NCI-H82 treated with DMSO at 0.1 percent for 48 hours (cell line): ENCODE data around the gene RNF157.
"Not testable (repeated sequence)": the region's sequence is repeated elsewhere in the genome, so short reads cannot be mapped to it uniquely, and the experiment has no call there.

Experiments used
- DNase-seq: peaks from one replicate; lab custom pipeline; 2025; ENCODE audit not compliant: unreplicated experiment; lab: John Stamatoyannopoulos, UW

Gene RNF157

DNA sequence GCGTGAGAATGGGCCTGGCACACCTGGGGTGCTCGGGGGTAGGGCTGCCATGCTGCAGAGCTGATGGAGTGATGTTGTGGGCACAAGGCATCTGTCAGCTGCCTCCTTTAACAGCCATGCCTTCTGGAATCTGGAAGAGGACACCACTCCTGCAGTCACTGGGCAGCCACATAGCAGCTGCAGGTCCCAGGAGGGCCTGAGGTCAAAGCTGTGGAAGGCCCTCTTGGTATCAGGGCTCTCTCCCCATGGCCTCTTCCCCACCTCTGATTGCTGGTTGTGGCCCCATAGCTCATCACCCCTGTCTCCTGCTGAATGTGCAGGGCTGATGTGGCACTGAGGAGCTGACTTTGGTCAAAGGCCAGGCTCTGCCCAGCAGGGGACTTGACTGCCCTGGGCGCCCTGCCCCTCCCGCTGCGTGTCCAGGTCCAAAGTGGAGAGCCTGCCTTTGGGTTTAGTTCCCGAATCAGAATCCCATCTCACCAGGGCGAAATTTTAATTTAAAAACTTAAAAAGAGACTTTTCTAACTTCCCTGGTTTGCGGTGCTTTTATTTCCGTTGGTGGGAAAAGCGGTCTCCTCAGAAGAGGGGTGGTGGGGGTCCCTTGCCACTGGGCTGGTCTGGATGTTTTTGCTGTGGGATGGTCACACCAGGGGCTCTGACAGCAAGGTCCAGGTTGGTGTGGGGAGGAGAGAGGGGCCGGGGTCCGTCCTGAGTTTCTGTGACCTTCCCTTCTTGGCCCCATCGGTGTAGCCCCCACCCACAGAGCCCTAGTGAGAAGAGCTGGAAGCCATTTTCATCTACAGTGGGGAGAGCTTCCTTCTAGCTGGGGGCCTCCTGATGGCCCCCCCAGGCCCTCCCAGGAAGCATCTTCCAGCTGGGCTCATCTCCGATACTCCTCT, 30.7 kb upstream of the RNF157 start:
- no peak for DNase-seq

DNA sequence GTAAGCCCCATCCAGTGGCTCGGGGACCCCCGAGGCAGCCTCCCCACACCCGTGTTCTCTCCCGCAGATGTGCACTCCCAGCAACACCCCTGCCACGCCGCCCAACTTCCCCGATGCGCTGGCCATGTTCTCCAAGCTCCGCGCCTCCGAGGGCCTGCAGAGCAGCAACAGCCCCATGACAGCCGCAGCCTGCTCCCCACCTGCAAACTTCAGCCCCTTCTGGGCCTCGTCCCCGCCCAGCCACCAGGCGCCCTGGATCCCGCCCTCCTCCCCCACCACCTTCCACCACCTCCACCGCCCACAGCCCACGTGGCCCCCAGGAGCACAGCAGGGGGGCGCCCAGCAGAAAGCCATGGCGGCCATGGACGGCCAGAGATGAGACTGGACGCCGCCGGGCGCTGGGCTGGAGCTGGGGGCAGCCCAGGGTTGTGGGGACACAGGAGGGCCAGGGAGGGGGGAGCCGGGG, 29.9 kb upstream of the RNF157 start:
- no peak for DNase-seq

DNA sequence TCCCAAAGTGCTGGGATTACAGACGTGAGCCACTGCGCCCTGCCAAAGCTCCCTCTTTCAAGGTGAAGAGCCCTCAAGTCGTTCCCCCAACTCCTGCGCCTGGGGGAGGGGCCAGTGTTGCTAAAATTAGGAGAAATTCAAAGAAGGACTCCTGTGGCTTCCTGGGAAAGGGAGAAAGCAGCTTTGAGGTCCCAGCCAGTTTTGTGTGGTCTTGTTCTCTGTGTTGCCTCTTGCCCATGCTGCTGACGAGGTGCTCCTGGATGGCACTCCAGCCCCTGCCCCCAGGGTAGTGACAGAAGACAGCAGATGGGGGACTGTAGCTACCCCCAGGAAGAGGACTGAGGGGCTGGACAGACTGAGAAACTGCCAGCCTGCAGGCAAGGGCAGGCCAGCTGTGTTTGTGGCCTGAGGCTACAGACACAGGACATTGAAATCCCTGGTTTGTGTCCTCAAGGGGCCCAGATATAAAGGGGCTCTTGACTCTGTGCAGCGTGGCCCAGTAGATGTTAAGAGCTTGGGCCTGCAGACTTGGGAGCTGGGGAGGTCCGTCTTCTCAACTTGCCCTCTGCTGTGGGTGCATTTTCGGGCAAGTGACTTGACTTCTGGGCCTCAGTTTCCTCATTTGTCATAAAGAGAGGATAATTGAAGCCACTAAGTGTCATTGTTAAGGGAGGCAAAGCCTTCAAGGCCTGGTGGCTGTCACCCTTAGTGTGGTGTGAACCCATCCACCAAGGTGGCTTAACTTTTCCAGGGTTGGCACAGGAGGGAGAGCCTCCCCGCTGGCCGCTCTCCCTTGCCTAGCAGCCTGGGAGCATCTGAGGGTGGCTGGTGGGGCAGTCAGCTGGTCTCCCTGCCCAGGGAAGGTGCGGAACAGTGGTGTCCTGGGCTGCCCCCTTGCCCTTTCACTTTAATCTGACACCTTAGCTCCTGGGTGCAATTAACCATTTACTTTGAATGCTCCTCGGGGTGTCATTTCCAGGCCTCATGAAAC, 29.0 kb upstream of the RNF157 start:
- DNase-seq, result no peak

DNA sequence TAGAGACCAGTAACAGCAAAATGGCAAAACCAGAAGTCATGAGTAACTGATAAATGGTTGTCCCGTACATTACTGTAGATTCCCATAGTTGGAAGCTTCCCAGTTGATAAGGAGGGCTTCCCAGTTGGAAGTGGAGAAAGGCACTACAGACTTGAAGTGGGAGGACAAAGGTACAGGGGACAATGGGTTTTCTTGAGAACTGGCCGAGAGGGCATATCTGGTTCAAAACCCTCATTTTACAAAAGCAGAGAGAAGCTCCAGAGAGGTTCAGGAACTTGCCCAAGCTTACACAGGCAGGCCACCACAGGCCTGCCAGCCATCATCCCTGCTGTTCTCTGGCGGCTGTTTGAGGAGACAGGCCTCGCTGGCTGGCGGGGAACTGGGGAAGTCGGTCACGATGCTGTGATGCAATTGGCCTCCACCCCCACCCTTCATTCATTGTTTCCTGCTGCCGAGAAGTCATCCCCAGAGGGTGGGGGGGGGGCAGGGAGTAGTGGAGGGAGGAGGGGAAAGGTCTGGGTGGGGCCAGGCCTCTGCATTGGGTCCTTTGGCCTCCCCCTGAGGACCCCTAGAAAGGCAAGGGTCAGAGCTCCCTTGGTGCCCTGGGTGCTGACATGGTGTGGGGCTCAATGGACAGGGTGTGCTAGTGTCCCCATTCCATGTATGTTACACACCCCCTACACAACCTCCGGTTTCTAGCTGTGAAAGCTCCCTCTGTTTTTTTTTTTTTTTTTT, 27.9 kb upstream of the RNF157 start:
- no peak for DNase-seq

DNA sequence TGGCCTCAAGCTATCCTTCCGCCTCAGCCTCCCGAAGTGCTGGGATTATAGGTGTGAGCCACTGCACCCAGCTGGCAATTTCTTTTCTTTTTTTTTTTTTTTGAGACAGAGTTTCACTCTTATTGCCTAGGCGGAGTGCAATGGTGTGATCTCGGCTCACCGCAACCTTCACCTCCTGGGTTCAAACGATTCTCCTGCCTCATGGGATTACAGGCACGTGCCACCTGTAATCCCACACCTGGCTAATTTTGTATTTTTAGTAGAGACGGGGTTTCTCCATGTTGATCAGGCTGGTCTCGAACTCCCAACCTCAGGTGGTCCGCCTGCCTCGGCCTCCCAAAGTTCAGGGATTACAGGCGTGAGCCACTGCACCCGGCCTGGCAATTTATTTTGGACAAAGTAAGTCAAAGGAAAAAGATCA, 27.3 kb upstream of the RNF157 start:
- not testable (repeated sequence) for DNase-seq

DNA sequence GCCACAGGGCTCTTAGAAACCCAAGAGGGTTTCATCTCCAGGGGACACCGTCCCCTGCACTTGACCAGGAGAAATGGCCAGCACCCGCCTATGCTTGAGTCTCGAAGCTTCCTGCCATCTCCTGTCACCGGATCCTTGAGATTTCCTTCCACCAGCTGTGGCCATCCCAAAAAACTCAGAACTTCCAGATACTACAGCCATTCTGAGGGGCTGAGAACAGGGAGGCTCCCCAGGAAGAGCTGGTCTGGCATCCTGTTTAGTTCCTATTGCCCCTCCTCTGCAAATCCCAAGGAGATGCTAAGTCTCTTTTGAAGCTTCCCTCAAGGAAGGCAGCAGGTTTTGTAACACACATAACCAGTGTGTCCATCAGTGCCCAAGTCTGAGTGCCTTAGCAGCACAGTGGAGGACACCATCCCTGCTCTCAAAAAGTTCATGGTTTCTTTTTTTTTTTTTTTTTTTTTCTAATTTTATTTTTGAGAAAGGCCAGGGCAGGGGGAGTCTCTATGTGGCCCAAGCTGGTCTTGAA, 26.8 kb upstream of the RNF157 start:
- no peak for DNase-seq

DNA sequence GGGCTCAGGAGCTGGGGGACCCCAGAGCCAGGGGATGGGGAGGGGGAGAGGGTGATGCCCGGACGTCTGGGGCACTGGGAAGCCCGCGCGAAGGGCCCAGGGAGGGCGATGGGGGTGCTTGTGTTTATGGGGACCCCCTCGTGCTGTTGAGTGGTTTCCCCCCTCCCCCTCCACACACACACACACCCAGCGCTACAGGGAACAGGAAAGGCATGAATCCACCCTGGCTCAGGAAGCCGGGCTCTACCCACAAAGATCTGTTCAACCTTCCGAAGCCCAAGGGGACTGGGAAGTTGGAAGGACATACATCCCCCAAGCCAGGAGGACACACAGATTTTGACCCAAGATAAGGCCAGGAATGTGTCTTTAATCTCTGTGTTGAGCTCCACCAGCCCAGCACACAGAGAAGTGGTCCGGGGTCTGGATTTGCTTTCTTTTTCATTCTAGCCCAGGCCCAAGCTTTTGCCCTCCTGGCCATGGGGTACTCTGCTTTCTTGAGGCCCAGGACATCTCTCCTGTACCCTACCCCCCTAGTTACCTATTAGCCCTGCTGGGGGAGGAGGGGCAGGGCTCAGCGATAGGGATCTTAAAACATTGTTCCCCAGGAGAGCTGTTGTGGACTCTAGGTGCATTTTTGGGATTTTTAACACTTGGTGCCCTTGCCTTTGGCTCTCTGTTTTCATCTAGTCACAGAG, 26.1 kb upstream of the RNF157 start:
- DNase-seq, result no peak

DNA sequence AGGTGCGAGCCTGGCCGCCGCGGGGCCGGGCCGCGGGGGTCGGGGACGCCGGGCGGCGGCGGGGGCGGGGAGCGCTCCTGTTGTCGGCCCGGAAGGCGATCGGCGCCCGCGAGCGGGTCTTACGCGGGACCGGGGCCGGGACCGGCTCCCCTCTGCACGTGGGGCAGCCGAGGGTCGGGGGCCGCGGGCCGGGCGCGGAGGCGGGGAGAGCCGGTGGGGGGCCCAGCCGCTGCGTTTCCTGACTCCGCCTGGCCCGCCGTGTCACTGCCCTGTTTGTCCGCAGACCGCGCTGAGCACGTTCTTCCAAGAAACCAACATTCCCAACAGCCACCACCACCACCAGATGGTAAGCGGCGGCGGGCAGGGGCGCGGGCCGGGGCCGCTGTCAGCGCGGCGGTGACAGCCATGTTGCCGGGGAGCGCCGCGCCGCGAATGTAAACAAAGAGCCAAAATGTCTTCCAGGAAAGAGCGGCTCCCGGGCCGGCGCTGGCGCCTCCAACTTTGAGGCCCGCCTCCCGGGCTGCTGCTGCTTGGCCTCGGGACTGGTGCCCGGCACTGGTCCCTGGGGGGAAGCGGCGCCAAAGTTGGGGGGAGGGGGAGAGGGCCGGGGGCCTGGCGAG, 25.4 kb upstream of the RNF157 start:
- DNase-seq, result no peak

DNA sequence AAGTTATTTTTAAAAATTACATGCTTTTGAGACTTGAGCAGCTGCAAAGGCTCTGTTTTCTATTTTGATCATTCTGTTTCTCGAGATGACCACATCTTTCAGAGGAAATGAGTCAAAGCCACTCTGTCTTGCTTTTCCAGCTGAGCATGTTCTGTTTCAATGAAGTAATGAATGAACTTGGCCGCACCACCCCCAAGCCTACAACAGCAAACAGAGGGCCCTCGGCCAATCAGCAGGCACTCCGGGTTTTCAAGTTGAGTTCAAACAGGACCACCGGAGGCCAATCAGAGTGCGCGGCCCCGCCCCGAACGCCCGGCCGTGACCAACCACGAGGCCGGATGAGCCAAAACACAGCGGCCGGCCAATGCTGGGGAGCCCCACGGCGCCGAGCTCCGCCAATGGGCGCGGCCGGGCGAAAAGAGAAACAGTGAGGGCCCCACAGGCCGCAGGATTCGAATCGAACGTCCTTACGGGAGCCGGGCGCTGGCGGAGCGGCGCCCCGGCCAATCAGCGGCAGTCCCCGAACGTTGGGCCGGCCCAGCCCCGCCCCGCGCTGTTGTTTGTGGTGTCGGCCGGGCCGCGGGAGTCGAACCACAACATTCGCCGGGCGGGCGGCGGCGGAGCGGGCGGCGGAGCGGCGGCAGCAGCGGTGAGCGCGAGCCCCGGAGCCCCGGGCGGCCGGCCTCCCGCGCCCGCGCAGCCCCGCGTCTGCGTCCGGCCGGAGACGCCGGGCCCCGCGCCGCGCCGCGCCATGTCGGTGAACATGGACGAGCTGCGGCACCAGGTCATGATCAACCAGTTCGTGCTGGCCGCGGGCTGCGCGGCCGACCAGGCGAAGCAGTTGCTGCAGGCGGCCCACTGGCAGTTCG, 24.7 kb upstream of the RNF157 start, which contains the start of gene UBALD2:
TSS of gene UBALD2 (plus strand) at position 594 of the 869 bp plus-strand sequence. CDS start at position 752, 158 bp downstream.
- DNase-seq, result peak; percentile 95

DNA sequence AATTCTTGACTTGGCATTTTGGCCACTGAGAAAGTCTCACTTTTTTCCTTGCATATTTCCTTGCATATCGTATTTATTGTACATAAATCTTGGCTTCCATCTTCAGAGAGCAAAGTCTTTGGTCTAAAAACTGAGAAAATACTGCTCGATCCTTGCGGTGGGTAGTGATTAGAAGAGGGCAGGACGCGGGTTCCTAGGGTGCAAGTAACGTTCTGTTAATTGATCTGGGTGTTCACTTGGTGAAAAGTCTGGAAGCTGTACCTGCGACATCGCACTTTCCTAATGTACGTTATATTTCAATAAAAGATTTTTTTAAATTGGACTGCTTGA, 24.1 kb upstream of the RNF157 start:
- DNase-seq, result no peak

DNA sequence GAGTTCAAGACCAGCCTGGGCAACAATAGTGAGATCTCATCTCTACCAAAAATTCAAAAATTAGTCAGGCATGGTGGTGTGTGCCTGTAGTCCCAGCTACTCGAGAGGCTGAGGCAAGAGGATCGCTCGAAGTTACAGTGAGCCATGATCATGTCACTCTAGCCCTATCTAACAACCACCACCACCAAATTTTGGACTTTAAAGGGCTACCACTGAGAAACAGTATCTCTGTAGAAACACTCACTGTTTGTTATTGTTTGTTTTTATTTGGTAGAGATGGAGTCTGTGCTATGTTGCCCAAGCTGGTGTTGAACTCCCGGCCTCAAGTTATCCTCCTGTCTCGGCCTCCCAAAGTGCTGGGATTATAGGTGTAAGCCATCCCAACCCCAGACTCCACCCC, 23.6 kb upstream of the RNF157 start:
- no peak for DNase-seq

DNA sequence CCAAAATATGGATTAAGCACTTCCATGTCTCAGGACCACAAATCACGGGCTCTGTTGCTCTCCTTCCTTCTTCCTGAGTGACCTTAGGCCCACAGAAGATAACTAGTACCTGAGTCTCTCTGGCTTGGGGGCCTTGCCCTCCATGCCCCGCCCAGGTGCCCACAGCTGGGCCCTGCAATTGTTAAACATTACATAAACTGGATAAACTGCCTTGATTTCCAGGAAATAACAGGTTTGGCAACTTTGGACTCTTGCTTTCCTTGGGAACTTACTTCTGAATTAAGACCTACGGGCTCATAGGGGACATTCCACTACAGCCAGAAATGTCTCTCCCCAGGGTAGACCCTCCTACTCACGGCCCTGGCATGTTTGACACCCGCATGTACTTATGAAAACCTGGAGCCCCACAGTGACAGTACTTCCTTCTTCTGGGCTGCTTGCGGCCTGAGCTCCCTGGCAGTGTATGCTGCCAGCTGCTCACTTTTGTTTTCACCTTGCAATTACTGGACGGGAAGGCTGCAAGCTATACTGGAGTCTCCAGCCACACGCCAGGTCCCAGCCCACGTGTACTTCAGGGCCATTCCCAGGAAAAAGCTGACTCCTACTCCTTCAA, 22.5 kb upstream of the RNF157 start:
- no peak for DNase-seq

DNA sequence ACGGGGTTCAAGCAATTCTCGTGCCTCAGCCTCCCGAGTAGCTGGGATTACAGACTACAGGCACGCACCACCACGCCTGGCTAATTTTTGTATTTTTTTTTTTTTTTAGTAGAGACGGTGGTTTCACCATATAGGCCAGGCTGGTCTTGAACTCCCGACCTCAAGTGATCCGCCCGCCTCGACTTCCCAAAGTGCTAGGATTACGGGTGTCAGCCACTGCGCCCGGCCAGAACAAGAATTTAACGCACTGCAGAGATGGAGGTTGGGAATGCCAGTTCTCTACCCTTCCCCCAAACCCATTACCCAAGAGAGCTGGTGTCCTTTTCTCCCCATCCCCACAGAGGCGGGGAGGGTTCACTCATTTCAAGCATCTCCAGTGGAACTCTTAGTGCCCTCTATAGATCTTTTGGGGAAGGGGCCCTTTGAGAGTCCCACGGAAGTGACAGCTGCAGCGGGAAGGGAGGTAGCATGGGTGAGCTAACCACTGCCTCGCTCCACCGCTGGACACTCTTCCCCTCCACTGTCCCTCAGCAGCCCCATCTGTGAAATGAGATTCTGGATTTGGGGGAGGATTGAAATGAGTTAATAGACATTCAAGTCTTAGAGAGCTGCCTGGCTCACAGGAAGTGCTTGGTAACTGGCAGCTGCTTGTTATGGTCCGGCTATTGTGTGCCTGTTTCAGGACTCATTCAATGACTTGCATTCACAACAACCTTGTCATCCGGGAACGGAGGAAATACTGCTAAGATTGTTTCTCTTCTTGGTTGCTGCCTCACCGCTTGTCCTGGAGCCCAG, 21.3 kb upstream of the RNF157 start:
- DNase-seq, result no peak

DNA sequence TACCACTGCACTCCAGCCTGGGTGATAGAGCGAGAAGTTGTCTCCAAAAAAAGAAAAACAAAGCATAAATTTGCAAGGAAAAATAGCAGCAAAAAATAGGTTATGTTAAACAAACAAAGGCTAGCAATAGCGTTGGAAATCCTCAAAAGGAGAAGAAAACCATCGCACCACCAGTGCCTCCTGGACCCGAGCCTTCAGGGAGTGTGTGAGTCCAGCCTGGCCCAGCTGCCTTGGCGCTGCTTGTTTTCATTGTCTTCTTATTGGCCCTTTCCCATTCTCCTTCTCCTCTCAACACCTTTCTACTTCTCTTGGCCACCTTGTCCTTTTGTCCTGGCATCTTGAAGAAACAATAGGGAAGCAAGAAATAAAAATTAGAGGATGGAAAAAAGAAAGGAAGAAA, 20.4 kb upstream of the RNF157 start:
- no peak for DNase-seq

DNA sequence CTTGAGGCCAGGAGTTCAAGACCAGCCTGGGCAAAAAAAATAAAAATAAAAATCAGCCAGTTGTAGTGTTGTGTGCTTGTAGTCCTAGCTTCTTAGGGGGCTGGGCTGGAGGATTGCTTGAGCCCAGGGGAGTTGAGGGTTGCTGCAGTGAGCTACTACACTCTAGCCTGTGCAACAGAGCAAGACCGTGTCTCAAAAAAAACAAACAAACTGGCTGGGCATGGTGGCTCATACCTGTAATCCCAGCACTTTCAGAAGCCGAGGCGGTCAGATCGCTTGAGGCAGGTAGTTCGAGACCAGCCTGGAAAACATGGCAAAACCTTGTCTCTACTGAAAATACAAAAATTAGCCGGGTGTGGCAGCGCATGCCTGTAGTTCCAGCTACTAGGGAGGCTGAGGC, 19.9 kb upstream of the RNF157 start:
- DNase-seq, result no peak

DNA sequence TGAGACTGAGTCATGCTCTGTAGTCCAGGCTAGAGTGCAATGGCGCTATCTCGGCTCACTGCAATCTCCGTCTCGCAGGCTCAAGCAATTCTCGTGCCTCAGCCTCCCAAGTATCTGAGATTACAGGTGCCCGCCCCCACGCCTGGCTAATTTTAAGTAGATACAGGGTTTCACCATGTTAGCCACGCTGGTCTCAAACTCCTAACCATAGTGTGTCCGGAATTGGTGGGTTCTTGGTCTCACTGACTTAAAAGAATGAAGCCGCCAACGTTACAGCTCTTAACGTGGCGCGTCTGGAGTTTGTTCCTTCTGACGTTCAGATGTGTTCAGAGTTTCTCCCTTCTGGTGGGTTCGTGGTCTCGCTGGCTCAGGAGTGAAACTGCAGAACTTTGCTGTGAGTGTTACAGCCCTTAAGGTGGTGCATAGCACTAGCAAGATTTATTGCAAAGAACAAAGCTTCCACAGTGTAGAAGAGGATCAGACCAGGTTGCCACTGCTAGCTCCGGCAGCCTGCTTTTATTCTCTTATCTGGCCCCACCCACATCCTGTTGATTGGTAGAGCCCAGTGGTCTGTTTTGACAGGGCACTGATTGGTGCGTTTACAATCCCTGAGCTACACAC, 16.2 kb upstream of the RNF157 start:
- DNase-seq, result not testable (repeated sequence)

DNA sequence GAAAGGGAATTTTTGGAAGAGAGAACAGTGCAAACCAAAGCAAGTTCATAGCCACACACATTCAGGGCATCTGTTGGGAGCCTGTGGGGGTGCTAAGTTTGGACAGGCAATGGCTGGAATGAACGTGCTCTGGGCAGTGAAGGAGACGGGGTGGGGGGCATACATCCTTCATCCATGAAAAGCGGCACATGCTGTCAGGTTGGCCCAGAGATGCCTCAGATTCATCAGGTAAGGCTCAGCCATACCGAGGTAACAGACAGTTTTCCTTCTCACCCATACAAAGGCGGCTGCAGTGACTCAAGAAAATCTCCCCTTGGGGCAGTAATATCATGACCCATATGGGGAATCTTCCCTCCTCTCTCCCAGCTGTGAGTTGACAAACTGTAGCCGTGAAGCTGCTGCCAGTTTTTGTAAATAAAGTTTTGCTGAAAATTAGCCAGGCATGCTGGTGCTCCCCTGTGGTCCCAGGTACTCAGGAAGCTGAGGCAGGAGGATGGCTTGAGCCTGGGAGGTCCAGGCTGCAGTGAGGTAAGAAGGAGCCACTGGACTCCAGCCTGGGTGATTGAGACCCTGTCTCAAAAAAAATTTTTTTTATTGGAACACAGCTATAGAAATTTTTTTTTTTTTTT, 15.6 kb upstream of the RNF157 start:
- no peak for DNase-seq
